A673 (cell line): ENCODE measurements around the gene DUSP15. TPM values are rescaled to one million over a fixed set of nuclear protein-coding genes. Genes with fewer than 3 reads are reported as not detected.

Source experiments
- BruUV-seq: library from RNA; stranded (reverse); fragments of 400-500 nt; replicated peaks from 2 replicates; lab custom pipeline; 2021; lab: Mats Ljungman, UMichigan
- CTCF ChIA-PET: fragments of 300-600 bp; sonication (Branson Sonifier 250); formaldehyde crosslinking; loops from one replicate; lab custom pipeline; 2022; ENCODE audit warnings: antibody characterized with exemption; lab: Charles Lee
- POLR2A ChIA-PET: fragments of 300-600 bp; sonication (Branson Sonifier 250); formaldehyde crosslinking; loops from one replicate; lab custom pipeline; 2022; ENCODE audit warnings: antibody characterized with exemption; ENCODE audit not compliant: low non-redundant PET; lab: Charles Lee
- DNase-seq: peaks from one replicate; pipeline ENCODE4 v3.0.0-alpha.2; 2015; ENCODE audit warnings: low spot score
- H3K27ac ChIP-seq: fragments of 200-600 bp; sonication (generic); 2 replicates; pipeline ENCODE4 v1.5.1; 2016; ENCODE audit warnings: mixed run types, low read depth, mild to moderate bottlenecking, mixed read lengths, antibody characterized with exemption, low read length; ENCODE audit not compliant: poor library complexity, severe bottlenecking
- H3K27me3 ChIP-seq: fragments of 200-600 bp; sonication (generic); replicated peaks from 2 replicates; pipeline ENCODE4 v1.6.1; 2017; ENCODE audit warnings: mixed run types, low read depth, mild to moderate bottlenecking, mixed read lengths, antibody characterized with exemption, low read length; ENCODE audit not compliant: insufficient read depth, poor library complexity
- H3K36me3 ChIP-seq: fragments of 200-600 bp; sonication (generic); 2 replicates; pipeline ENCODE4 v1.6.1; 2016; ENCODE audit warnings: mixed run types, mild to moderate bottlenecking, mixed read lengths, antibody characterized with exemption, low read length; ENCODE audit not compliant: insufficient read depth, poor library complexity, severe bottlenecking
- H3K4me1 ChIP-seq: fragments of 200-600 bp; sonication (generic); 2 replicates; pipeline ENCODE4 v1.6.1; 2017; ENCODE audit warnings: mixed run types, mild to moderate bottlenecking, mixed read lengths, antibody characterized with exemption, low read length; ENCODE audit not compliant: insufficient read depth, poor library complexity, severe bottlenecking
- H3K4me3 ChIP-seq: fragments of 200-600 bp; sonication (generic); 2 replicates; pipeline ENCODE4 v1.5.1; 2016; ENCODE audit warnings: low read depth, mixed run types, mild to moderate bottlenecking, mixed read lengths, low read length; ENCODE audit not compliant: poor library complexity, severe bottlenecking
- H3K9me3 ChIP-seq: fragments of 200-600 bp; sonication (generic); 2 replicates; pipeline ENCODE4 v1.6.1; 2016; ENCODE audit warnings: mixed run types, low read depth, mild to moderate bottlenecking, mixed read lengths, antibody characterized with exemption, low read length; ENCODE audit not compliant: poor library complexity, severe bottlenecking
- CTCF ChIP-seq: fragments of 300-800, 200-600 bp; sonication (generic); conservative IDR thresholded peaks from 2 replicates; pipeline ENCODE4 v1.5.1; 2017; ENCODE audit warnings: low read depth, mild to moderate bottlenecking, antibody characterized with exemption, low read length, moderate library complexity, mixed read lengths
- EZH2 ChIP-seq: fragments of 200-600 bp; sonication (generic); IDR thresholded peaks from 2 replicates; pipeline ENCODE4 v1.6.1; 2017; ENCODE audit warnings: borderline replicate concordance, low read depth, mild to moderate bottlenecking, mixed read lengths, antibody characterized with exemption, low read length; ENCODE audit not compliant: poor library complexity, severe bottlenecking
- intact Hi-C: fragments of 100-400 bp; cut with micrococcal nuclease; formaldehyde crosslinking; loops from one replicate; pipeline ENCODE4 v1.10.0; 2022; ENCODE audit not compliant: unreplicated experiment
- total RNA-seq: library from RNA; stranded (reverse); gene quantifications from 2 replicates; pipeline ENCODE4 v1.2.3, GENCODE V29; 2021

DUSP15 gene
- total RNA-seq, 1 experiment from 2014 or later, result not detected

- TF ChIP-seq CTCF, result no peak
- TF ChIP-seq EZH2, result no peak
- Histone ChIP-seq H3K27me3 (peaks cover 48% of the 10 kb centered on the region), H3K9me3 (no peaks in the 10 kb centered on the region), H3K4me1 (peaks cover 4% of the 10 kb centered on the region), H3K36me3 (no peaks in the 10 kb centered on the region), H3K4me3 (peak overlapping the region; percentile 52), H3K27ac (no peak overlapping the region)
- DNase-seq, result no peak
- no TSS peak for BruUV-seq
- intact Hi-C loops, result no loop called here
- ChIA-PET POLR2A (no interaction called here), CTCF (no interaction called here)
Observed at GRCh38 chr20:31860390-31861134, 9.8 kb downstream of the DUSP15 start.

GRCh38 chr20:31859998-31860380, 10.3 kb downstream of the DUSP15 start:
- Histone ChIP-seq H3K36me3 (no peaks in the 10 kb centered on the region), H3K27me3 (peaks cover 54% of the 10 kb centered on the region), H3K9me3 (no peaks in the 10 kb centered on the region), H3K4me3 (no peak overlapping the region), H3K27ac (no peak overlapping the region), H3K4me1 (peaks cover 4% of the 10 kb centered on the region)
- DNase-seq, result no peak
- TF ChIP-seq CTCF (no peak), EZH2 (no peak)
- BruUV-seq, result no TSS peak
- intact Hi-C loops, result no loop called here
- CTCF ChIA-PET, result no interaction called here
- POLR2A ChIA-PET, result no interaction called here

- Histone ChIP-seq H3K4me1 (peaks cover 4% of the 10 kb centered on the region), H3K27ac (no peak overlapping the region), H3K36me3 (no peaks in the 10 kb centered on the region), H3K4me3 (no peak overlapping the region), H3K9me3 (no peaks in the 10 kb centered on the region), H3K27me3 (peaks cover 57% of the 10 kb centered on the region)
- CTCF ChIA-PET, result interaction anchor here (0.6 kb wide), 1 partner anchor 670 kb away, joined by 7 read pairs; no protein-coding TSS in a partner anchor
- no peak for DNase-seq
- intact Hi-C loops, result no loop called here
- BruUV-seq, result no TSS peak
- POLR2A ChIA-PET, result interaction anchor here (0.5 kb wide), 1 partner anchor 93 kb away, joined by 3 read pairs; no protein-coding TSS in a partner anchor
- TF ChIP-seq EZH2 (no peak), CTCF (no peak)
Observed at GRCh38 chr20:31859266-31859997, 10.9 kb downstream of the DUSP15 start.
